WI38 (cell line): ENCODE data around the gene UBE4B.

Source experiments
- H3K4me3 ChIP-seq: 2 replicates; pipeline ENCODE4 v1.5.1; 2011; ENCODE audit warnings: low read depth, mild to moderate bottlenecking, control low read depth, low read length
- TF ChIP-seq, protein P1 (sequence below): IDR thresholded peaks from 2 replicates; pipeline ENCODE4 v1.5.1; 2012; ENCODE audit warnings: low read depth, mild to moderate bottlenecking, control low read depth, low read length

Gene UBE4B

DNA sequence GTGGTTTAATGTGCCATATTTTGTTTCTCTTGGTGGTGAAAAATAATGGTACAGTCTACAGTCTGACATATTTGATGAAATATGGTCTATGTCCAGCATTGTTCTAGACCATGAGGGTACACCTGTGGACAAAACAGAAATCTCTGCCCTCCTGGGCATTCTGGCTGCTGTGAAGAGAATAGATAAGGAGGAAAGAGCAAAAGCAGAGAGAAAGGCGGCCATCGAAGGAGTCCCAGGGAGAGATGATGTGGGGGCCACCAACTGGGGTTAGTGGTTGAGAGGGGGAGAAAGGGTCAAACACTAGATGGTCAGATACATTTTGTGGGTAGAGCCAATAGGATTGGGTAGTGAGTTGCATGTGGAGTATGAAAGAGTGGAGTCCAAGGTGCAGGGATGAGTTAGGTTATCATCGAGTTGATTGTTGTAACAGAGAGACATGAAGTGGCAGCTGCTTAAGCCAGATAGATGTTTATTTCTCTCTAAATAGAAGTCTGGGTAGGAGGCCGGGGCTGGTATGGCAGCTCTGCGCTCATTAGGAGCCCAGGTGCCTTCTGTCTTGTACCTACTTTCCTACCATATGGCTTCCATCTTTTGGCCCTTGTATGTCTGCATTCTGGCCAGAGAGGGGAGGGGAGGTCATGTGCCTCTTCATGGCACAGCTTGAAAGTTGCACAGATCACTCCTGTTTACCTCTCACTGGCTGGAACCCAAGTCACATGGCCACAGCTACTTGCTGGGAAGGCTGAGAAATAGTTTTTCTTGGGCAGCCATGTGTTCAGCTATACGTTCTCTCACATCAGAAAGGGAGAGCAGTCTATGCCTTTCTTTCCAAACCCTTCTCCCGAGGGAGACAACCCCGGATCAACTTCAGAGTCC lies 13.0 kb downstream of the UBE4B start:
- TF ChIP-seq, protein P1, sequence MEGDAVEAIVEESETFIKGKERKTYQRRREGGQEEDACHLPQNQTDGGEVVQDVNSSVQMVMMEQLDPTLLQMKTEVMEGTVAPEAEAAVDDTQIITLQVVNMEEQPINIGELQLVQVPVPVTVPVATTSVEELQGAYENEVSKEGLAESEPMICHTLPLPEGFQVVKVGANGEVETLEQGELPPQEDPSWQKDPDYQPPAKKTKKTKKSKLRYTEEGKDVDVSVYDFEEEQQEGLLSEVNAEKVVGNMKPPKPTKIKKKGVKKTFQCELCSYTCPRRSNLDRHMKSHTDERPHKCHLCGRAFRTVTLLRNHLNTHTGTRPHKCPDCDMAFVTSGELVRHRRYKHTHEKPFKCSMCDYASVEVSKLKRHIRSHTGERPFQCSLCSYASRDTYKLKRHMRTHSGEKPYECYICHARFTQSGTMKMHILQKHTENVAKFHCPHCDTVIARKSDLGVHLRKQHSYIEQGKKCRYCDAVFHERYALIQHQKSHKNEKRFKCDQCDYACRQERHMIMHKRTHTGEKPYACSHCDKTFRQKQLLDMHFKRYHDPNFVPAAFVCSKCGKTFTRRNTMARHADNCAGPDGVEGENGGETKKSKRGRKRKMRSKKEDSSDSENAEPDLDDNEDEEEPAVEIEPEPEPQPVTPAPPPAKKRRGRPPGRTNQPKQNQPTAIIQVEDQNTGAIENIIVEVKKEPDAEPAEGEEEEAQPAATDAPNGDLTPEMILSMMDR, result no peak
- no peak overlapping the region for H3K4me3 ChIP-seq

DNA sequence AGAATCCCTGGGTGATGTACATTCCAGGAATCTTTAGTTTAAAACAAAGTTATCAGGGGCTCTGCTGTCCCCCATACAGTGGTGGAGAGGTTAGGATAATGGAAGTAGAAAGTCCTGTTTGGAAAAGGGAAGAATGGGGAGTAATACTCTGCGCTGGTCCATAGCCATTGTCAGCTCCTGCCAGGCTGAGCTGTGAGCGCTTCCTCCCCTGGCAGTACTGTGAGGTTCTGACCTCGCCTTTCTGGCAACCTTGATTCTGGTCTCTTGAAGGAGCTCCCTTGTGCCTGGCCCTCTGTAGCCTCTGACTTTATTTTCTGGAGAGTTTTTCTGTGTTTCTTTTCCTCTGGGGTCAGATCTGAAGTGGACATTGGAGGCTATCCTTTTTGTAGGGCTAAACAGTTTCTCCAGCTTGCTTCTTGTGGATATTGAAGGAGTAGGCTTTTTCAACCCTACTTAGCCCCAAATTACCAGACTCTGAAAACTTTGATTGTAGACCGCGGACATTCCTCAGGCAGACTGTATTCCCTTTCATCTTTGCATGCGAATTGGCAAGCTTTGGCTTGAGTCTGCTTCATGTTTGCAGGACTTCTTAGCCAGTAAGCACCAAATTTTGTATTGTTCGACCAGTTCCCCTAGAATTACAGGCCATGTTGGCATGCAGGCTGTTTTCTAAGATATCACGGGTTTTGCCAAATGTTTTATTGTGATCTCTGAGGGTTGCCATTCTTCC lies 13.8 kb downstream of the UBE4B start:
- TF ChIP-seq, protein P1, result no peak
- H3K4me3 ChIP-seq, result no peak overlapping the region

DNA sequence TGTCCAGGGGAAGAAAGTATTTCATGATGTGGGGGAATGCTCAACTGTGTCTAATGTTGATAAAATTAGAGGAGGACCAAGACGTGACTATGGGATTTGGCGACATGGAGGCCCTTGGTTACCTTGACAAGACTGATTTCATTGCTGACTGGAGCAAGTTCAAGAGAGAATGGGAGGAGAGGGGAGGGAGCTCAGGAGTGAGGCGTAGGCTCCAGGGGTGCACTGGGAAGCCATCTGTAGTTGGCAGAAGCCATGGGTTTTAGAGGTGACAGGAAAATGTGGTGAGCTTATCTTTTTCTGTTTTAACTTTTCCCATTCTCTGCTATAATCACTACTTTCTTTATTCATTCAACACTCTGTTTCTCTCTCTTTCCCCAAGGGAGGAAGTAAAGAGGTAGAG lies 15.8 kb downstream of the UBE4B start:
- H3K4me3 ChIP-seq, result no peak overlapping the region
- TF ChIP-seq, protein P1, result no peak

DNA sequence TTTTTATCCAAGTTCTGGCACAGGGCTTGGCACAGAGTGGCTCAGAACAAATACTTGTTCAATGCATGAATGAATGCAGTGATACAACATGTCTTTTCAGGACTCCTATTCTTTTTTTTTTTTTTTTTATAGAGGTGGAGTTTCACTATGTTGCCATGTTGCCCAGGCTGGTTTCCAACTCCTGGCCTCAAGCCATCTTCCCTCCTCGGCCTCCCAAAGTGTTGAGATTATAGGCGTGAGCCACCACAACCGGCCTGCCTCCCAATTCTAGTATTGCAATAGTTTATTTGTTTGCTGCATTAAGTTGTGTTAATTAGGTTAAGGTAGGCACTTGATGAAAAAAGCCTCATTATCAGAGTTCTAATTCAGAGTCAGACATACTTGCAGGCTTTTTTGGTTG lies 17.9 kb downstream of the UBE4B start:
- TF ChIP-seq, protein P1, result no peak
- H3K4me3 ChIP-seq, result no peak overlapping the region

DNA sequence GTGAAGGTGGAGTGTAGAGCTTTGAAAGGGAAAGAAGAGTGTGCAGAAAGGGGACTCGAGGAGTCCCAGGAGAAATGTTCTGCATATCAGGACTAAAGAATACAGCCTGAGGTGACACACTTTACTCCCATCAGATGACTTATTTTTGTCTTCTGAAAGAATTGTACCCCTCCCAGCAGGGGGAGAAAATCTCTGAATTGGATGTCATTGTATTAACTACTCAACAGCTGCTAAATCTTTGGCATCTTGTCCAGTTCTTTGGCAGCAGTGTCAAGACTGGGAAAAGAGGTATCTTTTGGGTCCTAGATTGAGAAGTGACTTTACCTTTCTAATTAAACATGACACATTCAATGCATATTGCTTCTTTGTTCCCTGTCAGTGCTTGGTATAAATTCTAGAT lies 18.9 kb downstream of the UBE4B start:
- TF ChIP-seq, protein P1, result no peak
- no peak overlapping the region for H3K4me3 ChIP-seq

DNA sequence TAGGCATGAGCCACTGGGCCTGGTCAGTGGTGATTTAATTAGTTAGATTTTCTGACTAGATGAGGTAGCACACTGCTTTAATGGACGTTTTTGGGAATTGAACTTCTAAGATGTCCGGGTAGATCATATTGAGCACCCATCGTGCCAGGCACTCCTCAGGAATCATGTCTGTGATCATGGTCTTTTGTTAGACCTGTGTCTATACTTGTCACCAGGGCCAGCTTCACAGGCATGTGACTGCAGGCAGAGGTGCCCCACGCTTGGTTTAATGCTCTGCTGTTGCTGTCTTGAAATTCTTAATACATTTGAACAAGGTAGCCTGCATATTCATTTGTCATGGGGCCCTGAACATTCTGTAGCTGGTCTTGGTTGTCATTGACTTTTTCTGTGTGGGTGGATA lies 19.6 kb downstream of the UBE4B start:
- TF ChIP-seq, protein P1, result no peak
- no peak overlapping the region for H3K4me3 ChIP-seq

DNA sequence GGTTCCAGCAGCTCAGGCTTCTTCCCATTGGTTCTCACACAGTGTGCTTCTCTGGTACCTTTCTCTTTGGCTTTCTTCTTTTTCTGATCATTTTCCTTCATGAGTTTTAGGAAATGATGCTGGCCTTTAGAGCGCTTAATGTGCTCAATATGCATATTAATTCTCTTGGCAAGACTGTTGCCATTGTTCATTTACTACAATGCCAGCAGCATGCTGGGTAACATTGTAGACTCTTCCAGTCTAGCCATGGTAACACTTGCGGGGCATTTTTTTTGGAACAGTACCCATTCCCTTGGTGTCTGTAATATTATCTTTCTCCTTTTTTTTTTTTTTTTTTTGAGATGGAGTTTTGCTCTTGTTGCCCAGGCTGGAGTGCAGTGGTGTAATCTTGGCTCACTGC lies 21.7 kb downstream of the UBE4B start:
- TF ChIP-seq, protein P1, result no peak
- no peak overlapping the region for H3K4me3 ChIP-seq
